Activated CD4-positive, CD25-positive, alpha-beta regulatory T cell treated with anti-CD3 and anti-CD28 coated beads, Interleukin-2, amount 50 U/mL, for 24 hours (primary cell): Measurements from ENCODE around the gene KMT5C.

Experiments used
- ATAC-seq, 2 donors: fragments of 150-1000 bp; cut with Tn5 transposase; one replicate each; pipeline ENCODE4 v1.10.0; 2021; ENCODE audit warnings: mild to moderate bottlenecking in 1 of 2, moderate library complexity in 1 of 2

The KMT5C gene

GRCh38 chr19:55339105-55339888 is at the start of gene KMT5C:
Gene KMT5C, plus strand, starts transcription at chr19:55339876. Its CDS starts 2,061 bp downstream, at chr19:55341937.
- peak; percentile 84 to 86 for ATAC-seq

GRCh38 chr19:55297267-55297666 is 42.4 kb upstream of the KMT5C start:
- no peak for ATAC-seq

DNA sequence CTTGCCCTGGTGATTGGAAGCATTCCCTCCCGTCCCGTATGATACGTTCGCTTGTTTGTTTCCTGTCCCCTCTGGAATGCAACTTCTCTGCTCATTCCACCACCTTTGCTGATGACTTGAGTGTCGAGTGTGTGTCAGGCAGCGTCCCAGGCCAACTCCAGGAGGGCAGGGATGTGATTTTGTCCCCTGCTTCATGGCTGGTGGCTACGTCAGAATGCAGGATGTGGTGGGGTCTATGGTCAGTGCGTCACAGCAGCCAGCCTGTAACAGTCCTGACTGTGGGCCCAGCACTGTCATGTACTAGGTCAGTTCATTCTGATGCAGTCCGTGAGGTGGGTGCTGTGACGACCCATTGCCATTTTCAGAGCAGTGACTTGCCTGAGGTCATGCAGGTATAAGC is 39.7 kb upstream of the KMT5C start:
- ATAC-seq, result no peak

DNA sequence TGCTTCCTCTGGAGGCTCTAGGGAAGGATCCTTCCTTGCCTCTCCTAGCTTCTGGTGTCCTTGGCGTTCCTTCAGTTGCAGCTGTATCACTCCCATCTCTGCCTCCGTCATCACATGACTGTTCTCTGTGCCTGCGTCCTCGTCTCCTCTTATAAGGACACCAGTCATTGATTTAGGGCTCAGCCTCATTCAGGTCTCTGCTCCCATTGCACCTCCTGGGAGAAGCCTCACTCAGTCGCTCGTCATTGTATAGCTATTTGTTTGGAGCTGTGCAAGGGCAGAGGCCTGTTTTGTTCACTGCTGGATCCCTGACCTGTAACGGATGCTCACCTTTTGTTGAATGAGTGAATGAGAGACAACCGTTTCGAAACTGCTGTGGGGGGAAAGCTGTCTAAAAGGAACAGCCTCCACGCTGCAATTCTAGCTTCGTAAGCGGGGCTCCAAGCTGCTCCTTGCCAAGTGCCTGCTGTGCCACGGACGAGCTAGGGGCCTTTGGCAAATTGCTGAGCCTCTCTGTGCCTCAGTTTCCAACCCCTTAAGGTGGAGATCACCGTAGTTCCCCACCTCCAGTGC is 38.7 kb upstream of the KMT5C start:
- no peak for ATAC-seq

DNA sequence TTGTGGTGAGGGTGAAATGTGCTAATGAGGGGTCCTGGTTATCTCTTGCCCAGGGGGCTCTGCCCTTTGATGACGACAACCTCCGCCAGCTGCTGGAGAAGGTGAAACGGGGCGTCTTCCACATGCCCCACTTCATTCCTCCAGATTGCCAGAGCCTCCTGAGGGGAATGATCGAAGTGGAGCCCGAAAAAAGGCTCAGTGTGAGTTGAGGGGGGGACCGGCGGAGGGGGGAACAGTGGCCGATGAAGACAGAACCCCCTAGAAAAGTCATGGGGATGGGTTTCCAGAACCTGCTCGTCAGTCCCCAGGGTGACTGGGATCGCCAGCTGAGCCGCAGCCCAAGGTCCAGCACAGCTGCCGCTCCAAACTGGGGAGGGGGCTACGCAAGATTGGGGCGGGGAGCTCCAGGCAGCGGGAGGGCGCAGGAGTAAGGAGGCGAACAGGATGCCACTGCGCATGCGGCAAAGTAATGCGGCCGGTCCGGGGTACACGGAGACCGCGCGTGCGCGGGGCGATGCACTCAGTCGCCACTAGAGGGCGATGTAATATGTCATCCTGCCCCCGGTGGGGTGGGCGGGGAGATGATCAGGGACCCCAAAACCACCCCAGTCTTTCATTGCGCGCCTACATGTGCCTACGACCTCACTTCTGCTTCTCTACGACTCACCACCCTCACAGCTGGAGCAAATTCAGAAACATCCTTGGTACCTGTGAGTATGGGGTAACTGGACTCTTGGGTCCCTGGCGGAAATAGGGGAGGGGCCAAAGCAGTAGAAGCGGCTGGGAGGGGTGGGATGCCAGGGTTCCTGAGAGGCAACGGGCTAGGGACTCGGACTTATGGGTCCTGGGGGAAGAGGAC is 38.0 kb upstream of the KMT5C start:
- peak; percentile 82 to 90 for ATAC-seq

DNA sequence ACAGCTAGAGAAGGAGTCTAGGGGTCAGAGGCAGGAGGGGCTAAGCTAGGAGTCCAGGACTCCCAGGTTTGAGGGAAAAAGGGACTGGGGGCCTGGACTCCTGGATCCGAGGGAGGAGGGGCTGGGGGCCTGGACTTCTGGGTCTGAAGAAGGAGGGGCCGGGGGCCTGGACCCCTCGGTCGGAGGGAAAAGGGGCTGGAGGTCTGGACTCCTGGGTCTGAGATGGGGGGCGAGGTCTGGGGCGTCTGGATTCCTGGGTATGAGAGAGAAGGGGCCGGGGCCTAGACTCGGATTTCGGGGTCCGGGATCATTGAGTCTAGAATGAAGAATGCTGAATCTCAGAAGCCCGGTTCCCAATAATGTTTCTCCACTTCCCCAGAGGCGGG is 37.4 kb upstream of the KMT5C start:
- ATAC-seq, result no peak

- no peak for ATAC-seq
Observed at GRCh38 chr19:55303477-55303876, 36.2 kb upstream of the KMT5C start.

DNA sequence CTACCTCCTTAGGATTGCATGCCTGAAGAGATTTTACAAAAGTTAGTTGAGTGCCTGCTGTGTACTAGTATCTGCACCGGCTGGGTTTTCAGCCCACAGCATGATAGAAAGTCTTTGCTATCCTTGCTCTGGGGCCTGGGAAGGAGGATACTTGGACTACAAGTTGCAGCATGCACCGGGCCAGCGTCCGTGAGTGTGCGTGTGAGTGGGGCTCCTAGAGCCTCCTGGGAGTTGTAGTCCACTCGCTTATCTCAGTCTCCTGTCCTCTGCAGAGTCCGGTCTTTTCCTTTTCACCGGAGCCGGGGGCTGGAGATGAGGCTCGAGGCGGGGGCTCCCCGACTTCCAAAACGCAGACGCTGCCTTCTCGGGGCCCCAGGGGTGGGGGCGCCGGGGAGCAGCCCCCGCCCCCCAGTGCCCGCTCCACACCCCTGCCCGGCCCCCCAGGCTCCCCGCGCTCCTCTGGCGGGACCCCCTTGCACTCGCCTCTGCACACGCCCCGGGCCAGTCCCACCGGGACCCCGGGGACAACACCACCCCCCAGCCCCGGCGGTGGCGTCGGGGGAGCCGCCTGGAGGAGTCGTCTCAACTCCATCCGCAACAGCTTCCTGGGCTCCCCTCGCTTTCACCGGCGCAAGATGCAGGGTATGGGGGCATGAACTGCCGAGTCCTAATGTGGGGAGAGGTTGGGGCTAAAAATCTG is 35.2 kb upstream of the KMT5C start:
- no peak for ATAC-seq

- no peak for ATAC-seq
Observed at GRCh38 chr19:55304980-55305379, 34.7 kb upstream of the KMT5C start.

DNA sequence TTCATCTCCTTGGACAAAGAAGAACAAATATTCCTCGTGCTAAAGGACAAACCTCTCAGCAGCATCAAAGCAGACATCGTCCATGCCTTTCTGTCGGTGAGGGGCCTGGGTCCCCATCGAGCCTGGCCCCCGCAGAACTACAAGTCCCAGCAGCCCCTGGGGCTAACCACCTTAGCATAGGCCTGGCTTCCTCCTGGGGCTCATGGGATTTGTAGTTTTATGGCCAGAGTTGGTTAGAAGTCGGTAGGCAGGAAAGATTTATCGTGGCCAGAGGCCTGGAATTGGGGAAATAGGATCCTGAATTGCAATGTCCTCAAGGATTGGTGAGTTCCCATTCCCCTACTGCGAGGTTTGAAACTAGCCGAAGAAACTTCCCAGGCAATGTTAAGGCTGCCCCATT is 34.2 kb upstream of the KMT5C start:
- peak; percentile 44 to 70 for ATAC-seq

DNA sequence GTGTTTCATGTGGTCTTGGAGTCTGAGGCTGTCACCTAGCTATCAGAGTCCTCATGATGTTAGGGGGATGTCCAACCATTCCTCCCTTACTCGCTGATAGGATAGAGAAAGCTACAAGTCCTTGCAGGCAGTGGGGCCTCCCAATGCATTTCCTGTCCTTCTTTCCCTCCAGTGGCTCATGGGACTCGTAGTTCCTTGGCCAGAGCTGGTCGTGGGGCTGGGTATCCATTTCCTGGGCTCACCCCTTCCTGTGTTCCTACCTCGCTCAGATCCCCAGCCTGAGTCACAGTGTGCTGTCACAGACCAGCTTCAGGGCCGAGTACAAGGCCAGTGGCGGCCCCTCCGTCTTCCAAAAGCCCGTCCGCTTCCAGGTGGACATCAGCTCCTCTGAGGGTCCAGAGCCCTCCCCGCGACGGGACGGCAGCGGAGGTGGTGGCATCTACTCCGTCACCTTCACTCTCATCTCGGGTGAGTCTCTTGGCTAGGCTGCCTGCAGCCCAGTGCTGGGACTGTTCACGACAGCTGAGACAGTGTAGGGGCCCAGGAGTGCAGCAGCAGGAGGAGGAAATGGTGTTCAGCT is 33.6 kb upstream of the KMT5C start:
- ATAC-seq, result no peak

DNA sequence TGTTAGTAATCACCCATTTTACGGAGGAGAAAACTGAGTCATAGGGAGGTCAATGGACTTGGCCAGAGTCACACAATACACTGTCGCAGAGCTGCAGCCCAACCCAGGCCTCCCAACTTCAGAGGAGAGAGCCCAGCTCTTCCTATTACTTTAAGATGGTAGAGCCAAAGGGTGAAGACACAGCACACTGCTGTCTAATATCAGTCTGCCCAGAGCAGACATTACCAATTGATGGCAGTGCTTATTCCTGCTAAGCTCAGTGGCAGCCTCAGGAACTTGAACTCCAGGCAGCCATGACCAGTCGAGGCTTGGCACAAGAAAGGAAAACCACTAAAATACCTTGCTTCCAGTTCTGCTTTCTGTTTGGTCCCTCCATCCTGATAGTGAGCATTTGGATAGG is 33.0 kb upstream of the KMT5C start:
- ATAC-seq, result no peak

GRCh38 chr19:55308281-55308680 is 31.4 kb upstream of the KMT5C start:
- no peak for ATAC-seq

DNA sequence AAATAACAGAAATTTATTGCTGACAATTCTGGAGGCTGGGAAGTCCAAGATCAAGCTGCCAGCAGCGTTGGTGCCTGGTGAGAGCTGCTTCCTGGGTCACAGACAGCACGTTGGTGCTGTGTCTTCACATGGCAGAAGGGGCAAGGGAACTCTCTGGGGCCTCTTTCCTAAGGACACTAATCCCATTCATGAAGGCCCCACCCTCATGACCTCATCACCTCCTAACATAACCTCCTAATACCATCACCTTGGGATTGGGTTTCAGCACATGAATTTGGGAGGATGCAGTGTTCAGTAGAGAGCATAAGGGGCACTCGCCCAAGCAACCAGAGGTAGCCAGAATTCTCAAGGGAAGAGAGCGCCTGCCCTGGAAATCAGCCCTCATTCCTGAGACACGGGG is 30.2 kb upstream of the KMT5C start:
- ATAC-seq, result no peak

GRCh38 chr19:55310498-55310897 is 29.2 kb upstream of the KMT5C start:
- no peak for ATAC-seq

DNA sequence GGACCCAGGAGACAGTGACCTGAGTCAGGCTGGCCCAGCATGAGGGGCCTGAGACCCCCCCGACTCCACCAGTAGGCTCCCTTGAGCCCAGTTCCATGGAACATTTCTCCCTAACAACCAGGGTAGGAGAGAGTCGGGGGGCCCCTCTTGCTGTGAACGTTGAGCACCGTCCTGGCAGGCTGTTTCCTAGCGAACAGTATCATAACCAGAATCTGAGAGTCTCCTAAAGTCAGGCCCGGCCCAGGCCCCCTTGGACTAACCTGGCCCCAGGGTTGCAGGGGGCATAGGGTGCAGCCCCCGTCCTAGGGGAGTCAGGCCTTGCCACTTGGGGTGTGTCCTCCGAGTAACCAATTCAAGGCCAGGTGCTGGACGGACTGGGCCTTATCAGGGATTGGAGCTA is 28.3 kb upstream of the KMT5C start:
- ATAC-seq, result no peak

- ATAC-seq, result no peak
Observed at GRCh38 chr19:55311797-55312196, 27.9 kb upstream of the KMT5C start.

DNA sequence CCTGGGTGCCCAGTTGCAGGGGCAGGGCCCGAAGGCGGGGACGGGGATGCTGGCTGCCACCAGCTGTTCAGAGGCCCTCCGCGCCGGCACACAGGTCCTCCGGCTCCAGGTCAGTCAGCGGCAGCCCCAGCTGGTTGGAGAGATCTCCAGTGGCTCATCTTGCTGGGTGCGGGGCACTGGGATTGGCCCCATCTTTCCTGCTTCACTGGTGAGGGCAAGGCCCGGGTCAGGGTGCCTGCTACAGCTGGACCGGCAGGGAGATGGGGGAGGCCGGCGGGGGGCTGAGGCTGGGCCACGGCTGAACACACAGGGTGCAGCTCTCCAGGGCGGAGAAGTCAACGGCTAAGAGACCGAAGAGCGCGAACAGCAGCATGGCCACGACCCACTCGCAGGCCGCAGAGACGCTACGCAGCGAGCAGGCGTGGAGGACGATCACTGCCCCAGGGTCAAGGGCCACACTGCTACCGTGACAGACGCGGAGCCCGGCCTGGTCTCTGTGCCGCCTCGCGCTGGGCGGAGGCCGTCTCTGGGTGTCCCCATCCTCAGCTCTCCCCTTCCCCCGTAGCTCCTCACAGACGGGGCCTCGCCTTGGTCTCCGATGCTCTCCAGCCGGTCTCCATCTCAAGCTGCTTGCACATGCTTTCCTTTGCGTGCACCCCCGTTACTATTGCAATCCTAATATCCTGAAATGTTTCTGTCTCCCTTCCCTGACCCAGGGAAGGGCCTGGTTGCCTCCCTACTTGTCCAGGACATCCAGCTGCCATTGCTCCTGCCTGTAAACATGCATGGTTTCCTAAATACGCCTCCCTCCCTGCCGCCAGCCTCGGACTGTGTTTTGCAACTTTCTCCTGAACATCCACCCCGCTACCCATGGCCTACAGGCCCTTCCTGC is 26.8 kb upstream of the KMT5C start:
- ATAC-seq, result no peak

DNA sequence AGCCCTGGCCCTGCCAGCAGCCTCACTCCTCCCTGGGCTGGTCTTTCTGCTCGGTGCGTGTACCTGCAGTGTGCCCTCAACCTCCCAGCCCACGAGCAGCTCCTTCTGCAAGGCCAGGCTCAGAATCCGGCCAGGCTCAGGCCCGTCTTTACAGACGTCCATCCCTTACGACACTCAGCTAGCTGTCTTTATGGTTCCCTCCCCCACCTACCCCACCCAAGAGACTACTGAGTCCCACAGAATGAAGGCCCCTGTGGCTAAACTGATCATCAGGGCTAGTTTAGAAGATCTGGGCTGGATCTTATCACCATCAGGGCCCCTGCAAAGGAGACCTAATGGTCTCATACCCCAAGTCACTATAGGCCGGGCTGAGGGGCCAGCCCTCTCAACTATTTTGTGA is 25.3 kb upstream of the KMT5C start:
- ATAC-seq, result no peak

GRCh38 chr19:55315956-55316525 is 23.6 kb upstream of the KMT5C start:
- ATAC-seq, result no peak

DNA sequence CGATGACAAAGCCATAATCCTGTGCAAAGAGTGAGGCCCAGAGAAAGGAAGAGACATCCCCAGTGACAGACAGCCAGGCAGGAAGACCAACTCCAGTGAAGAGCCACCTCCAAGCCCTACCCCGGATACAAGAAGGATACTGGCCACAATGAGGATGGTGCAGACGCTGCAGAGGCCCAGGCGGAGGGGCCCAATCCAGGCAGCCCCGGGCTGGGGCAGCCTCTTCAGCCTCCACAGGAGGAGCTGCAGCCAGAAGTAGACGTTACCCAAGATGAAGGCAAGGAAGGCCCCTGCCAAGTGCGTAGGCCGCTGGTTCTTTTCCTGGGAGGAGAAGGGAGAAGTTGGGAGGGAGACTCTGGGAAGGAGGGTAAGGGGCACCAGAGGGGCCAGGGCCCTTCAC is 23.0 kb upstream of the KMT5C start:
- no peak for ATAC-seq
